SK-N-SH treated with all-trans-retinoic acid at 6 μM for 48 hours (cell line): ENCODE measurements around the gene UST.
"Not testable (repeated sequence)": the region's sequence is repeated elsewhere in the genome, so short reads cannot be mapped to it uniquely, and the experiment has no call there.

Source experiments
- ATAC-seq: fragments of 200-7000 bp; cut with Tn5 transposase; 3 replicates; pipeline ENCODE4 v1.9.1; 2020; ENCODE audit warnings: mild to moderate bottlenecking, moderate library complexity
- ARNTL ChIP-seq: fragments of 450-650 bp; formaldehyde crosslinking; IDR thresholded peaks from 2 replicates; pipeline ENCODE4 v1.5.0; 2020; ENCODE audit warnings: low read depth, mild to moderate bottlenecking, moderate library complexity, borderline replicate concordance
- BACH2 ChIP-seq: fragments of 250-450 bp; sonication (Bioruptor Pico); IDR thresholded peaks from 2 replicates; pipeline ENCODE4 v1.9.0; 2021; ENCODE audit warnings: mild to moderate bottlenecking, borderline replicate concordance
- CSDC2 ChIP-seq: fragments of 250-450 bp; sonication (Bioruptor Pico); IDR thresholded peaks from 2 replicates; pipeline ENCODE4 v1.5.0; 2020; ENCODE audit warnings: mild to moderate bottlenecking, moderate library complexity
- ESRRG ChIP-seq: fragments of 250-450 bp; sonication (Bioruptor Pico); IDR thresholded peaks from 2 replicates; pipeline ENCODE4 v1.6.1; 2021; ENCODE audit warnings: mild to moderate bottlenecking
- OSR1 ChIP-seq: fragments of 250-450 bp; sonication (Bioruptor Pico); IDR thresholded peaks from 2 replicates; pipeline ENCODE4 v1.8.0; 2022; ENCODE audit warnings: moderate library complexity, mild to moderate bottlenecking, inconsistent platforms
- PPARA ChIP-seq: fragments of 250-450 bp; sonication (Bioruptor Pico); IDR thresholded peaks from 2 replicates; pipeline ENCODE4 v1.5.0; 2020; ENCODE audit warnings: mild to moderate bottlenecking, borderline replicate concordance
- RARB ChIP-seq: fragments of 250-450 bp; sonication (Bioruptor Pico); IDR thresholded peaks from 2 replicates; pipeline ENCODE4 v1.8.0; 2021; ENCODE audit warnings: mild to moderate bottlenecking, moderate library complexity
- SNAI2 ChIP-seq: fragments of 250-450 bp; sonication (Bioruptor Pico); IDR thresholded peaks from 2 replicates; pipeline ENCODE4 v1.5.0; 2020; ENCODE audit warnings: mild to moderate bottlenecking, moderate library complexity
- TCF4 ChIP-seq: fragments of 250-450 bp; sonication (Bioruptor Pico); IDR thresholded peaks from 2 replicates; pipeline ENCODE4 v1.8.0; 2021; ENCODE audit warnings: mild to moderate bottlenecking, moderate library complexity, borderline replicate concordance
- TOX ChIP-seq: fragments of 250-450 bp; sonication (Bioruptor Pico); IDR thresholded peaks from 2 replicates; pipeline ENCODE4 v1.8.0; 2021; ENCODE audit warnings: mild to moderate bottlenecking, moderate library complexity, borderline replicate concordance
- ZFP3 ChIP-seq: fragments of 250-450 bp; sonication (Bioruptor Pico); IDR thresholded peaks from 2 replicates; pipeline ENCODE4 v1.5.0; 2020; ENCODE audit warnings: mild to moderate bottlenecking, moderate library complexity
- ZFP30 ChIP-seq: fragments of 450-650 bp; formaldehyde crosslinking; IDR thresholded peaks from 2 replicates; pipeline ENCODE4 v1.5.0; 2022; ENCODE audit warnings: mild to moderate bottlenecking, moderate library complexity
- ZNF565 ChIP-seq: fragments of 450-650 bp; formaldehyde crosslinking; conservative IDR thresholded peaks from 2 replicates; pipeline ENCODE4 v1.5.0; 2020; ENCODE audit warnings: low read depth, mild to moderate bottlenecking, moderate library complexity
- TF ChIP-seq, protein P1 (sequence below): fragments of 250-450 bp; sonication (Bioruptor Pico); IDR thresholded peaks from 2 replicates; pipeline ENCODE4 v1.5.0; 2020; ENCODE audit warnings: mild to moderate bottlenecking, moderate library complexity
- TF ChIP-seq, protein P2 (sequence below): fragments of 250-450 bp; sonication (Bioruptor Pico); IDR thresholded peaks from 2 replicates; pipeline ENCODE4 v1.5.1; 2021; ENCODE audit warnings: mild to moderate bottlenecking, moderate library complexity
- TF ChIP-seq, protein P3 (sequence below): fragments of 250-450 bp; sonication (Bioruptor Pico); IDR thresholded peaks from 2 replicates; pipeline ENCODE4 v1.8.0; 2020; ENCODE audit warnings: mild to moderate bottlenecking, moderate library complexity, borderline replicate concordance
- TF ChIP-seq, protein P4 (sequence below): fragments of 250-450 bp; sonication (Bioruptor Pico); IDR thresholded peaks from 2 replicates; pipeline ENCODE4 v1.5.1; 2020; ENCODE audit warnings: low read depth, mild to moderate bottlenecking, moderate library complexity
- TF ChIP-seq, protein P5 (sequence below): fragments of 250-450 bp; sonication (Bioruptor Pico); IDR thresholded peaks from 2 replicates; pipeline ENCODE4 v1.8.0; 2021; ENCODE audit warnings: low read depth, mild to moderate bottlenecking, moderate library complexity, borderline replicate concordance

UST gene

DNA sequence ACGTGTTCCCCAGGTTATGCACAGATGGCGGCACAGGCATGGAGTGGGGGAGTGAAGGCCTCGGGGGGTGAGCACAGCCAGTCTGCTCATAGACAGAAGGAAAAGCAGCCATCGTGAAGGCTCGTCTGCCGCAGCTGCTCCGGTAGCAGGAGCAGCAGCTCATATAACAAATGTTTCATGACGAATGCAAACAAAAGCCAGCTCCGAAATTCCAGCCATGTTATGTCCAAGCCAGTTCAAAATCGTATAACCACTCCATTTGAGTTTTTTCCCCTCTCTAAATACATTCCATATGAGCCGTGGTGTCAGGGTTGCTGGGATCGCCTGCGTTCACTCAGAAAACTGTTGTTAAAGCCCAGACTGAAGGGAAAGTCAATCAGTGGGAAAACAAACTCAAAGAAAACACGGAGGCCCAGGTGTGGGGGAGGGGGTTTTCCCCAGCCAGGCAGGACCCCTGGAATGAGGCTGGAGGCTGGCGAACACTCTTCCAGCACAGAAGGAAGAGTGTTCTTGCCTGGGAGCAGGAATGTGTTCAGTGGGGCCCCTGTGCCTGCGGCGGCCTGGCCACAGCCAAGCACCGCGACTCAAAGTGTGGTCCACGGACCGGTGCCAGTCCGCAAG lies 290.3 kb downstream of the UST start:
- no peak for ATAC-seq
- TF ChIP-seq, protein P1, sequence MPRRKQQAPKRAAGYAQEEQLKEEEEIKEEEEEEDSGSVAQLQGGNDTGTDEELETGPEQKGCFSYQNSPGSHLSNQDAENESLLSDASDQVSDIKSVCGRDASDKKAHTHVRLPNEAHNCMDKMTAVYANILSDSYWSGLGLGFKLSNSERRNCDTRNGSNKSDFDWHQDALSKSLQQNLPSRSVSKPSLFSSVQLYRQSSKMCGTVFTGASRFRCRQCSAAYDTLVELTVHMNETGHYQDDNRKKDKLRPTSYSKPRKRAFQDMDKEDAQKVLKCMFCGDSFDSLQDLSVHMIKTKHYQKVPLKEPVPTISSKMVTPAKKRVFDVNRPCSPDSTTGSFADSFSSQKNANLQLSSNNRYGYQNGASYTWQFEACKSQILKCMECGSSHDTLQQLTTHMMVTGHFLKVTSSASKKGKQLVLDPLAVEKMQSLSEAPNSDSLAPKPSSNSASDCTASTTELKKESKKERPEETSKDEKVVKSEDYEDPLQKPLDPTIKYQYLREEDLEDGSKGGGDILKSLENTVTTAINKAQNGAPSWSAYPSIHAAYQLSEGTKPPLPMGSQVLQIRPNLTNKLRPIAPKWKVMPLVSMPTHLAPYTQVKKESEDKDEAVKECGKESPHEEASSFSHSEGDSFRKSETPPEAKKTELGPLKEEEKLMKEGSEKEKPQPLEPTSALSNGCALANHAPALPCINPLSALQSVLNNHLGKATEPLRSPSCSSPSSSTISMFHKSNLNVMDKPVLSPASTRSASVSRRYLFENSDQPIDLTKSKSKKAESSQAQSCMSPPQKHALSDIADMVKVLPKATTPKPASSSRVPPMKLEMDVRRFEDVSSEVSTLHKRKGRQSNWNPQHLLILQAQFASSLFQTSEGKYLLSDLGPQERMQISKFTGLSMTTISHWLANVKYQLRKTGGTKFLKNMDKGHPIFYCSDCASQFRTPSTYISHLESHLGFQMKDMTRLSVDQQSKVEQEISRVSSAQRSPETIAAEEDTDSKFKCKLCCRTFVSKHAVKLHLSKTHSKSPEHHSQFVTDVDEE, result no peak
- TF ChIP-seq, protein P2, sequence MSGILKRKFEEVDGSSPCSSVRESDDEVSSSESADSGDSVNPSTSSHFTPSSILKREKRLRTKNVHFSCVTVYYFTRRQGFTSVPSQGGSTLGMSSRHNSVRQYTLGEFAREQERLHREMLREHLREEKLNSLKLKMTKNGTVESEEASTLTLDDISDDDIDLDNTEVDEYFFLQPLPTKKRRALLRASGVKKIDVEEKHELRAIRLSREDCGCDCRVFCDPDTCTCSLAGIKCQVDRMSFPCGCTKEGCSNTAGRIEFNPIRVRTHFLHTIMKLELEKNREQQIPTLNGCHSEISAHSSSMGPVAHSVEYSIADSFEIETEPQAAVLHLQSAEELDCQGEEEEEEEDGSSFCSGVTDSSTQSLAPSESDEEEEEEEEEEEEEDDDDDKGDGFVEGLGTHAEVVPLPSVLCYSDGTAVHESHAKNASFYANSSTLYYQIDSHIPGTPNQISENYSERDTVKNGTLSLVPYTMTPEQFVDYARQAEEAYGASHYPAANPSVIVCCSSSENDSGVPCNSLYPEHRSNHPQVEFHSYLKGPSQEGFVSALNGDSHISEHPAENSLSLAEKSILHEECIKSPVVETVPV, result no peak
- no peak for TF ChIP-seq BACH2 (CRISPR knock-in tag)
- no peak for TF ChIP-seq OSR1
- TF ChIP-seq TCF4 (CRISPR knock-in tag), result no peak
- TF ChIP-seq ARNTL (CRISPR knock-in tag), result no peak
- TF ChIP-seq, protein P3, sequence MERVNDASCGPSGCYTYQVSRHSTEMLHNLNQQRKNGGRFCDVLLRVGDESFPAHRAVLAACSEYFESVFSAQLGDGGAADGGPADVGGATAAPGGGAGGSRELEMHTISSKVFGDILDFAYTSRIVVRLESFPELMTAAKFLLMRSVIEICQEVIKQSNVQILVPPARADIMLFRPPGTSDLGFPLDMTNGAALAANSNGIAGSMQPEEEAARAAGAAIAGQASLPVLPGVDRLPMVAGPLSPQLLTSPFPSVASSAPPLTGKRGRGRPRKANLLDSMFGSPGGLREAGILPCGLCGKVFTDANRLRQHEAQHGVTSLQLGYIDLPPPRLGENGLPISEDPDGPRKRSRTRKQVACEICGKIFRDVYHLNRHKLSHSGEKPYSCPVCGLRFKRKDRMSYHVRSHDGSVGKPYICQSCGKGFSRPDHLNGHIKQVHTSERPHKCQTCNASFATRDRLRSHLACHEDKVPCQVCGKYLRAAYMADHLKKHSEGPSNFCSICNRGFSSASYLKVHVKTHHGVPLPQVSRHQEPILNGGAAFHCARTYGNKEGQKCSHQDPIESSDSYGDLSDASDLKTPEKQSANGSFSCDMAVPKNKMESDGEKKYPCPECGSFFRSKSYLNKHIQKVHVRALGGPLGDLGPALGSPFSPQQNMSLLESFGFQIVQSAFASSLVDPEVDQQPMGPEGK (CRISPR knock-in tag), result no peak
- TF ChIP-seq ZNF565, result no peak
- TF ChIP-seq ZFP3, result no peak
- no peak for TF ChIP-seq TOX (CRISPR knock-in tag)
- no peak for TF ChIP-seq CSDC2 (CRISPR knock-in tag)
- TF ChIP-seq, protein P4, sequence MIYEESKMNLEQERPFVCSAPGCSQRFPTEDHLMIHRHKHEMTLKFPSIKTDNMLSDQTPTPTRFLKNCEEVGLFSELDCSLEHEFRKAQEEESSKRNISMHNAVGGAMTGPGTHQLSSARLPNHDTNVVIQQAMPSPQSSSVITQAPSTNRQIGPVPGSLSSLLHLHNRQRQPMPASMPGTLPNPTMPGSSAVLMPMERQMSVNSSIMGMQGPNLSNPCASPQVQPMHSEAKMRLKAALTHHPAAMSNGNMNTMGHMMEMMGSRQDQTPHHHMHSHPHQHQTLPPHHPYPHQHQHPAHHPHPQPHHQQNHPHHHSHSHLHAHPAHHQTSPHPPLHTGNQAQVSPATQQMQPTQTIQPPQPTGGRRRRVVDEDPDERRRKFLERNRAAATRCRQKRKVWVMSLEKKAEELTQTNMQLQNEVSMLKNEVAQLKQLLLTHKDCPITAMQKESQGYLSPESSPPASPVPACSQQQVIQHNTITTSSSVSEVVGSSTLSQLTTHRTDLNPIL (CRISPR knock-in tag), result no peak
- no peak for TF ChIP-seq RARB (CRISPR knock-in tag)
- TF ChIP-seq, protein P5, sequence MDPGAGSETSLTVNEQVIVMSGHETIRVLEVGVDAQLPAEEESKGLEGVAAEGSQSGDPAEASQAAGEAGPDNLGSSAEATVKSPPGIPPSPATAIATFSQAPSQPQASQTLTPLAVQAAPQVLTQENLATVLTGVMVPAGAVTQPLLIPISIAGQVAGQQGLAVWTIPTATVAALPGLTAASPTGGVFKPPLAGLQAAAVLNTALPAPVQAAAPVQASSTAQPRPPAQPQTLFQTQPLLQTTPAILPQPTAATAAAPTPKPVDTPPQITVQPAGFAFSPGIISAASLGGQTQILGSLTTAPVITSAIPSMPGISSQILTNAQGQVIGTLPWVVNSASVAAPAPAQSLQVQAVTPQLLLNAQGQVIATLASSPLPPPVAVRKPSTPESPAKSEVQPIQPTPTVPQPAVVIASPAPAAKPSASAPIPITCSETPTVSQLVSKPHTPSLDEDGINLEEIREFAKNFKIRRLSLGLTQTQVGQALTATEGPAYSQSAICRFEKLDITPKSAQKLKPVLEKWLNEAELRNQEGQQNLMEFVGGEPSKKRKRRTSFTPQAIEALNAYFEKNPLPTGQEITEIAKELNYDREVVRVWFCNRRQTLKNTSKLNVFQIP, result no peak
- no peak for TF ChIP-seq PPARA (CRISPR knock-in tag)
- TF ChIP-seq SNAI2 (CRISPR knock-in tag), result no peak
- TF ChIP-seq ZFP30 (CRISPR knock-in tag), result no peak
- TF ChIP-seq ESRRG (CRISPR knock-in tag), result no peak

DNA sequence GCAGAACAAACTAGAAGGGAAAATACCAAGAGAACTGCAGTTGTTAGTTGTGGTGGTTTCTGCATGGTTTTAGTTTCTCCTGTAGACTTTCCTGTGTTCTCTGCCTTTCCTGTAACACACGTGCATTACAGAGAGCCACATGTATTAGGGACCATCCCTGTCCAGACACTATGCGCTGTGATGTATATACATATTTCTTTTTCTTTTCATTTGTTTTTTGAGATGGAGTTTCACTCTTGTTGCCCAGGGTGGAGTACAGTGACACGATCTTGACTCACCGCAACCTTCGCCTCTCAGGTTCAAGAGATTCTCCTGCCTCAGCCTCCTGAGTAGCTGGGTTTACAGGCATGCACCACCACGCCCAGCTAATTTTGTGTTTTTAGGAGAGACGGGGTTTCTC lies 292.2 kb downstream of the UST start:
- ATAC-seq, result not testable (repeated sequence)

DNA sequence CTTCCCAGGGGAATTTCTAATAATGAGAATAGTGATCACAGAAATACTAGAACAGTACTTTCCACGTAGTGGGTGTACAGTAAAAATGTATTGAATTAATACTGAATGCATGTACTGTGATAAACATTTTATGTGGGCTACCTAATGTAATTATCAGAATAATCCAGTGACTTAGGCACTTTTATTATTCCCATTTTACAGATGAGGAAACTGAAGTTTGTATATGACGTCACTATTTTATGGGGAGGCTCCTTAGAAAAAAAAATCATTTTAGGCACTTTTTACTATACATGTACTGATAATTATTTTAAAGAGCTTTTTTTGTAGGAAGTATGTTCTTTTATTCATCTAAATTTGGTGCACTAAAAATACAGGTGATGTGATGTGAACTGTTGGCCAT lies 295.1 kb downstream of the UST start:
- ATAC-seq, result no peak
- TF ChIP-seq, protein P1, result no peak
- no peak for TF ChIP-seq RARB (CRISPR knock-in tag)
- no peak for TF ChIP-seq BACH2 (CRISPR knock-in tag)
- TF ChIP-seq, protein P3 (CRISPR knock-in tag), result no peak
- TF ChIP-seq SNAI2 (CRISPR knock-in tag), result no peak
- TF ChIP-seq, all 23 proteins: peak for 0
